Measurements from ENCODE around the gene KCNJ18. TPM values are rescaled to one million over a fixed set of nuclear protein-coding genes. Genes with fewer than 3 reads are reported as not detected.
"Not testable (repeated sequence)": the region's sequence is repeated elsewhere in the genome, so short reads cannot be mapped to it uniquely, and the experiment has no call there.

Gene KCNJ18
- total RNA-seq, 5 donors from 2014 or later (not counting 1 experiment from before 2014, with no cell fraction given): not detected

GRCh38 chr17:21671437-21671836, 20.9 kb upstream of the KCNJ18 start:
- H3K27ac Mint-ChIP-seq; H3K4me1 ChIP-seq (ENCODE audit: control insufficient read depth in 1 of 2, extremely low read depth in 1 of 2, insufficient read depth in 2 of 2, low read length in 2 of 2); ATAC-seq (replicated peaks in 1 of 4); H3K27ac ChIP-seq (ENCODE audit: low read length); H3K9me3 ChIP-seq; H3K4me3 Mint-ChIP-seq; POLR2A ChIA-PET; H3K36me3 ChIP-seq (ENCODE audit: control insufficient read depth in 2 of 2, extremely low read depth in 1 of 2, insufficient read depth in 1 of 2, low read length in 1 of 2); CTCF ChIA-PET; H3K4me3 ChIP-seq (ENCODE audit: control insufficient read depth in 1 of 2, extremely low read depth in 1 of 2, low read length in 1 of 2); H3K36me3 Mint-ChIP-seq; H3K27me3 Mint-ChIP-seq; H3K27me3 ChIP-seq (replicated peaks in 1 of 2; ENCODE audit: control insufficient read depth in 2 of 2, extremely low read depth in 1 of 2, insufficient read depth in 2 of 2, low read length in 1 of 2); H3K4me1 Mint-ChIP-seq: not testable (repeated sequence)
- DNase-seq: peak in 1 of 35 experiments; percentile 9
- WGBS (ENCODE audit: insufficient coverage): 56% methylated on average over 2 of the region's 2 CpGs
- H3K9me3 Mint-ChIP-seq: peaks cover 6 to 12% (median 7%) of the 10 kb centered on the region in 3 donors

- H3K27me3 ChIP-seq (replicated peaks in 1 of 2; ENCODE audit: control insufficient read depth in 2 of 2, extremely low read depth in 1 of 2, insufficient read depth in 2 of 2, low read length in 1 of 2); DNase-seq; ATAC-seq (replicated peaks in 1 of 4); H3K4me1 ChIP-seq (ENCODE audit: control insufficient read depth in 1 of 2, extremely low read depth in 1 of 2, insufficient read depth in 2 of 2, low read length in 2 of 2); POLR2A ChIA-PET; H3K4me3 ChIP-seq (ENCODE audit: control insufficient read depth in 1 of 2, extremely low read depth in 1 of 2, low read length in 1 of 2); H3K36me3 Mint-ChIP-seq; H3K36me3 ChIP-seq (ENCODE audit: control insufficient read depth in 2 of 2, extremely low read depth in 1 of 2, insufficient read depth in 1 of 2, low read length in 1 of 2); H3K4me3 Mint-ChIP-seq; H3K27ac ChIP-seq (ENCODE audit: low read length); H3K27ac Mint-ChIP-seq; CTCF ChIA-PET; H3K9me3 ChIP-seq; H3K4me1 Mint-ChIP-seq; H3K27me3 Mint-ChIP-seq: not testable (repeated sequence)
- WGBS (ENCODE audit: insufficient coverage): 64% methylated on average over 1 of the region's 4 CpGs
- peaks cover 5 to 11% (median 7%) of the 10 kb centered on the region in 3 donors for H3K9me3 Mint-ChIP-seq
These were observed 20.5 kb upstream of the KCNJ18 start for GRCh38 chr17:21671871-21672270.

GRCh38 chr17:21673451-21674241, 18.7 kb upstream of the KCNJ18 start:
- H3K4me3 ChIP-seq (ENCODE audit: control insufficient read depth in 1 of 2, extremely low read depth in 1 of 2, low read length in 1 of 2); H3K4me1 Mint-ChIP-seq; ATAC-seq (replicated peaks in 1 of 4); H3K27ac Mint-ChIP-seq; POLR2A ChIA-PET; H3K27me3 Mint-ChIP-seq; H3K9me3 ChIP-seq; H3K36me3 Mint-ChIP-seq; H3K36me3 ChIP-seq (ENCODE audit: control insufficient read depth in 2 of 2, extremely low read depth in 1 of 2, insufficient read depth in 1 of 2, low read length in 1 of 2); H3K27ac ChIP-seq (ENCODE audit: low read length); H3K4me1 ChIP-seq (ENCODE audit: control insufficient read depth in 1 of 2, extremely low read depth in 1 of 2, insufficient read depth in 2 of 2, low read length in 2 of 2); H3K27me3 ChIP-seq (replicated peaks in 1 of 2; ENCODE audit: control insufficient read depth in 2 of 2, extremely low read depth in 1 of 2, insufficient read depth in 2 of 2, low read length in 1 of 2); H3K4me3 Mint-ChIP-seq; CTCF ChIA-PET: not testable (repeated sequence)
- peaks cover 3 to 12% (median 12%) of the 10 kb centered on the region in 3 donors for H3K9me3 Mint-ChIP-seq
- 89% methylated on average over 26 of the region's 31 CpGs for WGBS (ENCODE audit: insufficient coverage)
- DNase-seq: peak in 1 of 35 experiments; percentile 12

GRCh38 chr17:21674242-21674731, 18.0 kb upstream of the KCNJ18 start:
- peaks cover 0 to 4% of the 10 kb centered on the region in 2 experiments for H3K27me3 ChIP-seq (replicated peaks in 1 of 2; ENCODE audit: control insufficient read depth in 2 of 2, extremely low read depth in 1 of 2, insufficient read depth in 2 of 2, low read length in 1 of 2)
- CTCF ChIA-PET: no interaction called here

GRCh38 chr17:21674891-21675738, 17.2 kb upstream of the KCNJ18 start:
- WGBS (ENCODE audit: insufficient coverage): 75% methylated on average over 12 of the region's 17 CpGs
- DNase-seq: peak in 1 of 35 experiments; percentile 10
- H3K27ac Mint-ChIP-seq; POLR2A ChIA-PET; H3K4me3 Mint-ChIP-seq; H3K4me3 ChIP-seq (ENCODE audit: control insufficient read depth in 1 of 2, extremely low read depth in 1 of 2, low read length in 1 of 2); H3K4me1 Mint-ChIP-seq; ATAC-seq (replicated peaks in 1 of 4); CTCF ChIA-PET; H3K36me3 ChIP-seq (ENCODE audit: control insufficient read depth in 2 of 2, extremely low read depth in 1 of 2, insufficient read depth in 1 of 2, low read length in 1 of 2); H3K4me1 ChIP-seq (ENCODE audit: control insufficient read depth in 1 of 2, extremely low read depth in 1 of 2, insufficient read depth in 2 of 2, low read length in 2 of 2); H3K27ac ChIP-seq (ENCODE audit: low read length); H3K27me3 ChIP-seq (replicated peaks in 1 of 2; ENCODE audit: control insufficient read depth in 2 of 2, extremely low read depth in 1 of 2, insufficient read depth in 2 of 2, low read length in 1 of 2); H3K9me3 ChIP-seq; H3K36me3 Mint-ChIP-seq; H3K27me3 Mint-ChIP-seq: not testable (repeated sequence)
- peaks cover 3 to 12% (median 12%) of the 10 kb centered on the region in 3 donors for H3K9me3 Mint-ChIP-seq

More at GRCh38 chr17:21674242-21674731, 18.0 kb upstream of the KCNJ18 start:
- no peaks in the 10 kb centered on the region for H3K4me1 ChIP-seq (ENCODE audit: control insufficient read depth in 1 of 2, extremely low read depth in 1 of 2, insufficient read depth in 2 of 2, low read length in 2 of 2)
- H3K9me3 ChIP-seq: no peaks in the 10 kb centered on the region
- ATAC-seq (replicated peaks in 1 of 4): no peak
- H3K36me3 Mint-ChIP-seq: no peaks in the 10 kb centered on the region
- peak in 1 of 35 experiments; percentile 11 for DNase-seq
- no peak overlapping the region for H3K4me3 Mint-ChIP-seq
- peaks cover 3 to 12% (median 12%) of the 10 kb centered on the region in 3 donors for H3K9me3 Mint-ChIP-seq
- no peak overlapping the region for H3K27ac ChIP-seq (ENCODE audit: low read length)
- no peaks in the 10 kb centered on the region for H3K36me3 ChIP-seq (ENCODE audit: control insufficient read depth in 2 of 2, extremely low read depth in 1 of 2, insufficient read depth in 1 of 2, low read length in 1 of 2)
- H3K4me1 Mint-ChIP-seq: no peaks in the 10 kb centered on the region
- peaks cover 0 to 2% of the 10 kb centered on the region in 2 donors for H3K27me3 Mint-ChIP-seq
- WGBS (ENCODE audit: insufficient coverage): 89% methylated on average over 43 of the region's 43 CpGs
- POLR2A ChIA-PET: no interaction called here
- no peak overlapping the region for H3K4me3 ChIP-seq (ENCODE audit: control insufficient read depth in 1 of 2, extremely low read depth in 1 of 2, low read length in 1 of 2)
- H3K27ac Mint-ChIP-seq: no peak overlapping the region

GRCh38 chr17:21675739-21676130, 16.6 kb upstream of the KCNJ18 start:
- H3K9me3 Mint-ChIP-seq: peaks cover 3 to 12% (median 12%) of the 10 kb centered on the region in 3 donors
- H3K27ac ChIP-seq (ENCODE audit: low read length); H3K4me3 Mint-ChIP-seq; H3K27me3 Mint-ChIP-seq; H3K4me1 Mint-ChIP-seq; H3K4me3 ChIP-seq (ENCODE audit: control insufficient read depth in 1 of 2, extremely low read depth in 1 of 2, low read length in 1 of 2); H3K27ac Mint-ChIP-seq; ATAC-seq (replicated peaks in 1 of 4); CTCF ChIA-PET; H3K36me3 ChIP-seq (ENCODE audit: control insufficient read depth in 2 of 2, extremely low read depth in 1 of 2, insufficient read depth in 1 of 2, low read length in 1 of 2); H3K9me3 ChIP-seq; DNase-seq; H3K27me3 ChIP-seq (replicated peaks in 1 of 2; ENCODE audit: control insufficient read depth in 2 of 2, extremely low read depth in 1 of 2, insufficient read depth in 2 of 2, low read length in 1 of 2); H3K4me1 ChIP-seq (ENCODE audit: control insufficient read depth in 1 of 2, extremely low read depth in 1 of 2, insufficient read depth in 2 of 2, low read length in 2 of 2); H3K36me3 Mint-ChIP-seq; POLR2A ChIA-PET: not testable (repeated sequence)
- WGBS (ENCODE audit: insufficient coverage): 68% methylated on average over 3 of the region's 3 CpGs

Data from T-cell (primary cell).